Loucy (cell line): ENCODE results near the gene RIN3.
"Not testable (repeated sequence)": the region's sequence is repeated elsewhere in the genome, so short reads cannot be mapped to it uniquely, and the experiment has no call there.

Source experiments
- H2AFZ ChIP-seq: fragments of 200-600 bp; sonication (generic); 2 replicates; pipeline ENCODE4 v1.6.0; 2016; ENCODE audit warnings: antibody characterized with exemption, mild to moderate bottlenecking, low read length, moderate library complexity
- H3F3A ChIP-seq: fragments of 200-600 bp; 2 replicates; pipeline ENCODE4 v1.6.0; 2016; ENCODE audit warnings: antibody characterized with exemption, low read depth, mild to moderate bottlenecking
- H3K27me3 ChIP-seq: fragments of 200-600 bp; sonication (generic); 2 replicates; pipeline ENCODE4 v1.6.1; 2014; ENCODE audit warnings: low read length, mild to moderate bottlenecking; ENCODE audit not compliant: insufficient read depth, poor library complexity, severe bottlenecking
- H3K36me3 ChIP-seq: fragments of 200-600 bp; sonication (generic); 2 replicates; pipeline ENCODE4 v1.6.1; 2016; ENCODE audit warnings: low read length; ENCODE audit not compliant: insufficient read depth
- H3K4me1 ChIP-seq: fragments of 200-600 bp; sonication (generic); 2 replicates; pipeline ENCODE4 v1.5.1; 2014; ENCODE audit warnings: low read length, mild to moderate bottlenecking; ENCODE audit not compliant: insufficient read depth, poor library complexity, severe bottlenecking
- H3K4me2 ChIP-seq: fragments of 200-600 bp; sonication (generic); 2 replicates; pipeline ENCODE4 v1.6.0; 2014; ENCODE audit warnings: antibody characterized with exemption, low read length, low read depth, mild to moderate bottlenecking; ENCODE audit not compliant: poor library complexity, severe bottlenecking
- H3K4me3 ChIP-seq: fragments of 200-600 bp; sonication (generic); 2 replicates; pipeline ENCODE4 v1.5.1; 2014; ENCODE audit warnings: low read length, mild to moderate bottlenecking, mixed read lengths; ENCODE audit not compliant: poor library complexity, severe bottlenecking
- H3K79me2 ChIP-seq: fragments of 200-600 bp; sonication (generic); 2 replicates; pipeline ENCODE4 v1.6.1; 2014; ENCODE audit warnings: low read length; ENCODE audit not compliant: insufficient read depth
- H3K9ac ChIP-seq: fragments of 200-600 bp; sonication (generic); 2 replicates; pipeline ENCODE4 v1.6.0; 2014; ENCODE audit warnings: mild to moderate bottlenecking, low read depth, low read length, moderate library complexity; ENCODE audit not compliant: poor library complexity, severe bottlenecking
- H3K9me2 ChIP-seq: fragments of 200-600 bp; sonication (generic); replicated peaks from 2 replicates; pipeline ENCODE4 v1.6.1; 2016; ENCODE audit warnings: low read depth, low read length, mixed read lengths
- H3K9me3 ChIP-seq: fragments of 200-600 bp; sonication (generic); 2 replicates; pipeline ENCODE4 v1.6.1; 2014; ENCODE audit warnings: mild to moderate bottlenecking, antibody characterized with exemption, low read length, low read depth; ENCODE audit not compliant: insufficient read depth
- H4K20me1 ChIP-seq: fragments of 200-600 bp; sonication (generic); 2 replicates; pipeline ENCODE4 v1.6.0; 2014; ENCODE audit warnings: antibody characterized with exemption, low read length, mild to moderate bottlenecking; ENCODE audit not compliant: insufficient read depth, poor library complexity, severe bottlenecking
- EZH2phosphoT487 ChIP-seq: fragments of 200-600 bp; IDR thresholded peaks from 2 replicates; pipeline ENCODE4 v1.6.1; 2018; ENCODE audit warnings: antibody characterized with exemption, mild to moderate bottlenecking, moderate library complexity, borderline replicate concordance
- TF ChIP-seq, protein P1 (sequence below): fragments of 200-600 bp; sonication (generic); conservative IDR thresholded peaks from 2 replicates; pipeline ENCODE4 v1.5.1; 2014; ENCODE audit warnings: mild to moderate bottlenecking, antibody characterized with exemption, low read length

Gene RIN3

GRCh38 chr14:92679246-92679645, 165.7 kb downstream of the RIN3 start:
- no peak overlapping the region for H3K4me3 ChIP-seq
- no peaks in the 10 kb centered on the region for H3K27me3 ChIP-seq
- peaks cover 12% of the 10 kb centered on the region for H3K4me1 ChIP-seq
- no peaks in the 10 kb centered on the region for H3F3A ChIP-seq
- no peaks in the 10 kb centered on the region for H4K20me1 ChIP-seq
- H2AFZ ChIP-seq: no peak overlapping the region
- no peak for TF ChIP-seq EZH2phosphoT487
- TF ChIP-seq, protein P1, sequence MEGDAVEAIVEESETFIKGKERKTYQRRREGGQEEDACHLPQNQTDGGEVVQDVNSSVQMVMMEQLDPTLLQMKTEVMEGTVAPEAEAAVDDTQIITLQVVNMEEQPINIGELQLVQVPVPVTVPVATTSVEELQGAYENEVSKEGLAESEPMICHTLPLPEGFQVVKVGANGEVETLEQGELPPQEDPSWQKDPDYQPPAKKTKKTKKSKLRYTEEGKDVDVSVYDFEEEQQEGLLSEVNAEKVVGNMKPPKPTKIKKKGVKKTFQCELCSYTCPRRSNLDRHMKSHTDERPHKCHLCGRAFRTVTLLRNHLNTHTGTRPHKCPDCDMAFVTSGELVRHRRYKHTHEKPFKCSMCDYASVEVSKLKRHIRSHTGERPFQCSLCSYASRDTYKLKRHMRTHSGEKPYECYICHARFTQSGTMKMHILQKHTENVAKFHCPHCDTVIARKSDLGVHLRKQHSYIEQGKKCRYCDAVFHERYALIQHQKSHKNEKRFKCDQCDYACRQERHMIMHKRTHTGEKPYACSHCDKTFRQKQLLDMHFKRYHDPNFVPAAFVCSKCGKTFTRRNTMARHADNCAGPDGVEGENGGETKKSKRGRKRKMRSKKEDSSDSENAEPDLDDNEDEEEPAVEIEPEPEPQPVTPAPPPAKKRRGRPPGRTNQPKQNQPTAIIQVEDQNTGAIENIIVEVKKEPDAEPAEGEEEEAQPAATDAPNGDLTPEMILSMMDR: no peak
- H3K4me2 ChIP-seq: no peak overlapping the region
- H3K36me3 ChIP-seq: peaks cover 52% of the 10 kb centered on the region; the same call in 1 of the 2 replicates
- no peak overlapping the region for H3K9ac ChIP-seq
- H3K9me3 ChIP-seq: no peaks in the 10 kb centered on the region
- H3K79me2 ChIP-seq: no peaks in the 10 kb centered on the region
- no peaks in the 10 kb centered on the region for H3K9me2 ChIP-seq

DNA sequence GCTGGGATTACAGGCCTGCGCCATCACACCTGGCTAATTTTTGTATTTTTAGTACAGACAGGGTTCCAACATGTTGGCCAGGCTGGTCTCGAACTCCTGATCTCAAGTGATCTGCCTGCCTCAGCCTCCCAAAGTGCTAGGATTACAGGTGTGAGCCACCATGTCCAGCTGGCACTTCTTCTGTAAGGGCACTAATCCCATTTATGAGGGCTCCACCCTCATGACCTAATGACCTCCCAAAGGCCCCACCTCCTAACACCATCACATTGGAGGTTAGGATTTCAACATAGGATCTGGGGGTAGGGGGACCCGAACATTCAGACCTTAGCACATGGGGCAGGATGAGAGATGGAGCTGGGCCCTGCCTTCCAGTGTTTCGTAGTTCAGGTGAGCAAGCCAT, 166.7 kb downstream of the RIN3 start:
- not testable (repeated sequence) for H3K9me3 ChIP-seq, H3F3A ChIP-seq, H3K9me2 ChIP-seq, H3K4me3 ChIP-seq, H3K9ac ChIP-seq, H3K4me2 ChIP-seq, H3K79me2 ChIP-seq, H3K27me3 ChIP-seq, H2AFZ ChIP-seq, H4K20me1 ChIP-seq
- Histone ChIP-seq H3K36me3 (peaks cover 57% of the 10 kb centered on the region; the same call in 1 of the 2 replicates), H3K4me1 (peaks cover 12% of the 10 kb centered on the region)

DNA sequence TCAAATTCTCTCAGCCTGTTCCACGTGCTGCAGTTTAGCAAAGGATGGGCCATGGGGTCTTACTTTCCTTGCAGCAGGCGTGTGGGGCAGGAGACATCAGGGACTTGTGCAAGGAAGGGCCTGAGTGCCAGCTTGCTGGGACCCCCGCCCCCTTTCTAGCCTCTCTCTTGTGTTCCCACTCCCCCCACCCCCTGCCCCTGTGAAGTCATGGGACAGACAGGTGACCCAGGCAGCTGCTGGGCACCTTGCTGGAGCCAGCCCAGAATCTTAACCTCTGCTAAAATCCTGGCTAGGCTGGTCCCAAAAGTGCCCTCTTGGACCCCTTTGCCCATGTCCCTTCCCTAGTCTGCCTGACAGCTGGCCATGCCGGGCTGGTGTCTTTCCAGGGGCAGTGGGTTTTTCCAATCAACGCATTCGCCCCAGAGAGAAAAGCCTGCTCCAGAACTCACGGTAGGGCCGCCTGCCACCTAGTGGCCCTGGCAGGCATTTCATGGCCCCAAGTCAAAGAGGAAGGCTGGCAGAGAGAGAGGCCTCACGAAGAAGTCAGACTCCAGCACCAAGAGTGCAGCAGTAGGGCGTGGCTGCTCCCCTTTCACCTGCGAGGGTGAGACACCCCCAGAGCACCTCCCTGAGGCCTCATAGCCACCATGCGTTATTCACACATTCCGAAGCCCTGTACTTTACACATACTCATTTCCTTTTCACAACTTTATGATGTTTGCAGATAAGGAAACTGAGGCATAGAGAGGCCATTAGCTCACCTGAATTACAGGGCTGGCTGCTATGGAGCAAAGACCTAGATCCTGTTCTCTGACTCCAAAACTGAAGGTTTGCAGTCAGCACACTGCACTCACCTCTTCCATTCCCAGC, 167.4 kb downstream of the RIN3 start:
- Histone ChIP-seq H4K20me1 (no peaks in the 10 kb centered on the region), H3K27me3 (no peaks in the 10 kb centered on the region), H3K4me2 (no peak overlapping the region), H2AFZ (no peak overlapping the region), H3K9ac (no peak overlapping the region), H3K9me2 (no peaks in the 10 kb centered on the region), H3K9me3 (no peaks in the 10 kb centered on the region), H3K4me1 (peaks cover 12% of the 10 kb centered on the region), H3K4me3 (no peak overlapping the region), H3K36me3 (peaks cover 60% of the 10 kb centered on the region; the same call in 1 of the 2 replicates), H3K79me2 (no peaks in the 10 kb centered on the region), H3F3A (no peaks in the 10 kb centered on the region)
- TF ChIP-seq, protein P1: peak; percentile 97
- no peak for TF ChIP-seq EZH2phosphoT487
